HEK293T (cell line): ENCODE data around the gene ACBD4.

Experiments
- ARNT ChIP-seq: fragments of 450-650 bp; IDR thresholded peaks from 2 replicates; pipeline ENCODE4 v1.6.1; 2017; ENCODE audit warnings: mild to moderate bottlenecking
- BHLHE40 ChIP-seq: fragments of 450-650 bp; IDR thresholded peaks from 2 replicates; pipeline ENCODE4 v1.6.1; 2016; ENCODE audit warnings: mild to moderate bottlenecking, moderate library complexity, borderline replicate concordance
- CTBP1 ChIP-seq: fragments of 450-650 bp; IDR thresholded peaks from 2 replicates; pipeline ENCODE4 v1.6.1; 2016; ENCODE audit warnings: borderline replicate concordance
- FOXA1 ChIP-seq: fragments of 450-650 bp; IDR thresholded peaks from 2 replicates; pipeline ENCODE4 v1.6.1; 2016; ENCODE audit warnings: mild to moderate bottlenecking
- HDGF ChIP-seq: fragments of 450-650 bp; IDR thresholded peaks from 2 replicates; pipeline ENCODE4 v1.6.1; 2017; ENCODE audit warnings: antibody characterized with exemption, borderline replicate concordance
- PKNOX1 ChIP-seq: fragments of 450-650 bp; IDR thresholded peaks from 2 replicates; pipeline ENCODE4 v1.6.1; 2016
- SP1 ChIP-seq: fragments of 450-650 bp; IDR thresholded peaks from 2 replicates; pipeline ENCODE4 v1.6.1; 2017
- SUZ12 ChIP-seq: fragments of 450-650 bp; IDR thresholded peaks from 2 replicates; pipeline ENCODE4 v1.6.1; 2016; ENCODE audit warnings: mild to moderate bottlenecking

- TF ChIP-seq SUZ12: no peak
- no peak for TF ChIP-seq PKNOX1
- TF ChIP-seq HDGF: no peak
- no peak for TF ChIP-seq ARNT
- TF ChIP-seq SP1: no peak
- TF ChIP-seq BHLHE40: no peak
- TF ChIP-seq FOXA1: no peak
- TF ChIP-seq CTBP1: no peak
Observed at GRCh38 chr17:45115015-45115625, 20.4 kb upstream of the ACBD4 start.
